ENCODE measurements around the gene MRPL54.

The MRPL54 gene

DNA sequence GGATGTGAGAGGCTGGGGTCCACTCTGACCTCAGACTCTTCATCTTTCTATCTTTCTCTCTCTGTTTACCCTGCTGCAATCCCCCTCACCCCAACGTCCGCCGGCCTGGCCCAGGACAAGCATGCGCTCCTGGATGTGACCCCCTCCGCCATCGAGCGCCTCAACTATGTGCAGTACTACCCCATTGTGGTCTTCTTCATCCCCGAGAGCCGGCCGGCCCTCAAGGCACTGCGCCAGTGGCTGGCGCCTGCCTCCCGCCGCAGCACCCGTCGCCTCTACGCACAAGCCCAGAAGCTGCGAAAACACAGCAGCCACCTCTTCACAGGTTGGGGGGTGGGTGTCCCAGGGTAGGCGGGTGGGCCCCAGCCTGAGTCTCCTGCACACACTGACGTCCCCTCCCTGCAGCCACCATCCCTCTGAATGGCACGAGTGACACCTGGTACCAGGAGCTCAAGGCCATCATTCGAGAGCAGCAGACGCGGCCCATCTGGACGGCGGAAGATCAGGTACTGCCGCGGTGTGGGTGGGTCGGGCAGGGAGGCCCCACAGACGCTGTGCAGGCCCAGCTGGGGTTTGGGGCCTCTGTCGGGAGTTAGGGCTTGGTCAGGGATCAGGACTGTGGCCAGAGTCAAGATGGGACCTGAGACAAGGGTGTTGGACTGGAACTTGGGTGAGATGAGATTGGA lies 16.0 kb upstream of the MRPL54 start:
- TF ChIP-seq, protein P1, sequence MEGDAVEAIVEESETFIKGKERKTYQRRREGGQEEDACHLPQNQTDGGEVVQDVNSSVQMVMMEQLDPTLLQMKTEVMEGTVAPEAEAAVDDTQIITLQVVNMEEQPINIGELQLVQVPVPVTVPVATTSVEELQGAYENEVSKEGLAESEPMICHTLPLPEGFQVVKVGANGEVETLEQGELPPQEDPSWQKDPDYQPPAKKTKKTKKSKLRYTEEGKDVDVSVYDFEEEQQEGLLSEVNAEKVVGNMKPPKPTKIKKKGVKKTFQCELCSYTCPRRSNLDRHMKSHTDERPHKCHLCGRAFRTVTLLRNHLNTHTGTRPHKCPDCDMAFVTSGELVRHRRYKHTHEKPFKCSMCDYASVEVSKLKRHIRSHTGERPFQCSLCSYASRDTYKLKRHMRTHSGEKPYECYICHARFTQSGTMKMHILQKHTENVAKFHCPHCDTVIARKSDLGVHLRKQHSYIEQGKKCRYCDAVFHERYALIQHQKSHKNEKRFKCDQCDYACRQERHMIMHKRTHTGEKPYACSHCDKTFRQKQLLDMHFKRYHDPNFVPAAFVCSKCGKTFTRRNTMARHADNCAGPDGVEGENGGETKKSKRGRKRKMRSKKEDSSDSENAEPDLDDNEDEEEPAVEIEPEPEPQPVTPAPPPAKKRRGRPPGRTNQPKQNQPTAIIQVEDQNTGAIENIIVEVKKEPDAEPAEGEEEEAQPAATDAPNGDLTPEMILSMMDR (conservative IDR thresholded peaks at IDR 0.05; ENCODE audit: low read length) = no peak
- Histone ChIP-seq H3K4me2 (ENCODE audit: low read depth, low read length, poor library complexity, severe bottlenecking) (no peak overlapping the region), H3K4me1 (ENCODE audit: insufficient read depth, low read length, poor library complexity, severe bottlenecking) (no peaks in the 10 kb centered on the region), H4K20me1 (ENCODE audit: insufficient read depth, low read length, poor library complexity, severe bottlenecking) (no peaks in the 10 kb centered on the region), H3K9me3 (ENCODE audit: insufficient read depth, low read depth, low read length) (no peaks in the 10 kb centered on the region), H3F3A (ENCODE audit: low read depth) (no peaks in the 10 kb centered on the region), H3K9me2 (replicated peaks; ENCODE audit: low read depth, low read length) (no peaks in the 10 kb centered on the region), H3K9ac (ENCODE audit: low read depth, low read length, poor library complexity, severe bottlenecking) (no peak overlapping the region), H3K4me3 (ENCODE audit: low read length, poor library complexity, severe bottlenecking) (no peak overlapping the region), H3K36me3 (ENCODE audit: insufficient read depth, low read length) (no peaks in the 10 kb centered on the region), H2AFZ (ENCODE audit: low read length) (no peak overlapping the region), H3K79me2 (ENCODE audit: insufficient read depth, low read length) (no peaks in the 10 kb centered on the region), H3K27me3 (ENCODE audit: insufficient read depth, low read length, poor library complexity, severe bottlenecking) (no peaks in the 10 kb centered on the region)

DNA sequence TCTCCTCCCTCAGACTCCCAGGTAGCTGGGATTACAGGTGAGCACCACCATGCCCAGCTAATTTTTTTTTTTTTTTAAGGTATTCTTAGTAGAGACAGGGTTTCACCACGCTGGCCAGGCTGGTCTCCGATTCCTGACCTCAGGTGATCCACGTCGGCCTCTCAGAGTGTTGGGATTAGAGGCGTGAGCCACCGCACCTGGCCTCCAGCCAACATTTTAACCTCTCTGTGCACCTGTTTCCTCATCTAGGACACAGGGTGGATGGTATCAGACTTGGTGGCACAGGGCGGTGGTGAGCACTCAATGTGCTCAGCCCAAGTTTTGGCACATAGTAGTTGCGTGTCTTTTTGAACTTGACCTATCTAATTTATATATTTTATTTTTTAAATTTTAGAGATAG lies 13.5 kb upstream of the MRPL54 start:
- no peaks in the 10 kb centered on the region for H3F3A ChIP-seq (ENCODE audit: low read depth)
- no peak overlapping the region for H3K4me2 ChIP-seq (ENCODE audit: low read depth, low read length, poor library complexity, severe bottlenecking)
- TF ChIP-seq, protein P1 (conservative IDR thresholded peaks at IDR 0.05; ENCODE audit: low read length) = no peak
- no peaks in the 10 kb centered on the region for H4K20me1 ChIP-seq (ENCODE audit: insufficient read depth, low read length, poor library complexity, severe bottlenecking)
- H3K9ac ChIP-seq (ENCODE audit: low read depth, low read length, poor library complexity, severe bottlenecking) = no peak overlapping the region
- no peaks in the 10 kb centered on the region for H3K9me3 ChIP-seq (ENCODE audit: insufficient read depth, low read depth, low read length)
- H3K79me2 ChIP-seq (ENCODE audit: insufficient read depth, low read length) = no peaks in the 10 kb centered on the region
- no peaks in the 10 kb centered on the region for H3K27me3 ChIP-seq (ENCODE audit: insufficient read depth, low read length, poor library complexity, severe bottlenecking)
- H3K36me3 ChIP-seq (ENCODE audit: insufficient read depth, low read length) = no peaks in the 10 kb centered on the region
- H3K4me3 ChIP-seq (ENCODE audit: low read length, poor library complexity, severe bottlenecking) = no peak overlapping the region
- H2AFZ ChIP-seq (ENCODE audit: low read length) = no peak overlapping the region
- H3K9me2 ChIP-seq (replicated peaks; ENCODE audit: low read depth, low read length) = no peaks in the 10 kb centered on the region
- no peaks in the 10 kb centered on the region for H3K4me1 ChIP-seq (ENCODE audit: insufficient read depth, low read length, poor library complexity, severe bottlenecking)

DNA sequence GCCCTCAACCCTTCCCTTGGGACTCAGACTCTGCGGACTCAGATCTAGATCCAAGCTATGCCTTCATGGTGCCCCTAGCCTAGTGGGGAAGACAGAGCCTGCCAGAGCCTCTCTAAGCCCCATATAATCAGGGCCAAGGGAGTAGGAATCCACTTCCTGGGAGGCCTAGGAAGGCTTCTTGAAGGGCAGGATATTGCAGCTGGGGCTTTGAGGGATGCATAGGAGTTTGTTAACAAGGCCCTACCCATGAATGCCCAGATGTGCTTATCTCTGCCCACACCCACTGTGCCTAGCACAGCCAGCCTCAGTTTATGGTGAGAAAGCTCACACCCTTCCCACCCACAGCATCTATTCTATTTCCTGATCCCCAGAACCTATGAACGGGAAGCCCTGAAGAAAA lies 12.3 kb upstream of the MRPL54 start:
- Histone ChIP-seq H3K36me3 (ENCODE audit: insufficient read depth, low read length) (no peaks in the 10 kb centered on the region), H4K20me1 (ENCODE audit: insufficient read depth, low read length, poor library complexity, severe bottlenecking) (no peaks in the 10 kb centered on the region), H3K4me1 (ENCODE audit: insufficient read depth, low read length, poor library complexity, severe bottlenecking) (no peaks in the 10 kb centered on the region), H2AFZ (ENCODE audit: low read length) (no peak overlapping the region), H3K79me2 (ENCODE audit: insufficient read depth, low read length) (no peaks in the 10 kb centered on the region), H3K9me3 (ENCODE audit: insufficient read depth, low read depth, low read length) (no peaks in the 10 kb centered on the region), H3K9ac (ENCODE audit: low read depth, low read length, poor library complexity, severe bottlenecking) (no peak overlapping the region), H3K4me2 (ENCODE audit: low read depth, low read length, poor library complexity, severe bottlenecking) (no peak overlapping the region), H3K9me2 (replicated peaks; ENCODE audit: low read depth, low read length) (no peaks in the 10 kb centered on the region), H3F3A (ENCODE audit: low read depth) (no peaks in the 10 kb centered on the region), H3K4me3 (ENCODE audit: low read length, poor library complexity, severe bottlenecking) (no peak overlapping the region), H3K27me3 (ENCODE audit: insufficient read depth, low read length, poor library complexity, severe bottlenecking) (no peaks in the 10 kb centered on the region)
- no peak for TF ChIP-seq EZH2phosphoT487 (IDR thresholded peaks at IDR 0.05; ENCODE audit: borderline replicate concordance)
- TF ChIP-seq, protein P1 (conservative IDR thresholded peaks at IDR 0.05; ENCODE audit: low read length) = no peak

All from Loucy (cell line).